ENCODE measurements around the gene NAXD. TPM values are rescaled to one million over a fixed set of nuclear protein-coding genes. Genes with fewer than 3 reads are reported as not detected.

The NAXD gene
- total RNA-seq, 1 donor from 2014 or later = 17.7 TPM

- peaks cover 10% of the 10 kb centered on the region for H3F3A ChIP-seq (ENCODE audit: low read depth)
- H3K4me1 ChIP-seq = peaks cover 19% of the 10 kb centered on the region
- no peak overlapping the region for H3K4me3 Mint-ChIP-seq
- H4K20me1 ChIP-seq (ENCODE audit: low read depth) = peaks cover 1% of the 10 kb centered on the region
- no peak for DNase-seq (ENCODE audit: low spot score)
- no peak overlapping the region for H3K4me3 ChIP-seq
- no peaks in the 10 kb centered on the region for H3K36me3 ChIP-seq
- H3K4me1 Mint-ChIP-seq = peaks cover 19% of the 10 kb centered on the region
- peaks cover 2% of the 10 kb centered on the region for H3K27me3 Mint-ChIP-seq (ENCODE audit: insufficient read depth, low read depth)
- H3K79me2 ChIP-seq (ENCODE audit: low read depth) = no peaks in the 10 kb centered on the region
- no peak for TF ChIP-seq CTCF (IDR thresholded peaks at IDR 0.05)
- TF ChIP-seq EZH2 (IDR thresholded peaks at IDR 0.05) = no peak
- no peak for TF ChIP-seq EZH2phosphoT487 (IDR thresholded peaks at IDR 0.05)
- H3K9ac ChIP-seq = no peak overlapping the region
- H2AFZ ChIP-seq (replicated peaks) = no peak overlapping the region
- H3K27ac ChIP-seq = no peak overlapping the region
- no peak overlapping the region for H3K4me2 ChIP-seq
- no peaks in the 10 kb centered on the region for H3K9me3 ChIP-seq (ENCODE audit: low read depth)
- no peaks in the 10 kb centered on the region for H3K9me3 Mint-ChIP-seq
- H3K27ac Mint-ChIP-seq = no peak overlapping the region
- H3K36me3 Mint-ChIP-seq = peaks cover 16% of the 10 kb centered on the region
- H3K27me3 ChIP-seq = no peaks in the 10 kb centered on the region
Observed at GRCh38 chr13:110649551-110649950, 34.2 kb downstream of the NAXD start.

- peaks cover 10% of the 10 kb centered on the region for H3K4me1 ChIP-seq
- no peak overlapping the region for H3K4me3 ChIP-seq
- Mint-ChIP-seq H3K9me3 (no peaks in the 10 kb centered on the region), H3K4me1 (peaks cover 17% of the 10 kb centered on the region), H3K27me3 (ENCODE audit: insufficient read depth, low read depth) (peaks cover 2% of the 10 kb centered on the region), H3K27ac (no peak overlapping the region), H3K36me3 (peaks cover 19% of the 10 kb centered on the region), H3K4me3 (no peak overlapping the region)
- H4K20me1 ChIP-seq (ENCODE audit: low read depth) = no peaks in the 10 kb centered on the region
- H3K27ac ChIP-seq = no peak overlapping the region
- H3K79me2 ChIP-seq (ENCODE audit: low read depth) = no peaks in the 10 kb centered on the region
- no peak overlapping the region for H2AFZ ChIP-seq (replicated peaks)
- peaks cover 10% of the 10 kb centered on the region for H3F3A ChIP-seq (ENCODE audit: low read depth)
- H3K9me3 ChIP-seq (ENCODE audit: low read depth) = no peaks in the 10 kb centered on the region
- TF ChIP-seq EZH2 (IDR thresholded peaks at IDR 0.05) (no peak), EZH2phosphoT487 (IDR thresholded peaks at IDR 0.05) (no peak), CTCF (IDR thresholded peaks at IDR 0.05) (no peak)
- no peak for DNase-seq (ENCODE audit: low spot score)
- no peak overlapping the region for H3K9ac ChIP-seq
- no peak overlapping the region for H3K4me2 ChIP-seq
- H3K27me3 ChIP-seq = no peaks in the 10 kb centered on the region
- no peaks in the 10 kb centered on the region for H3K36me3 ChIP-seq
Observed at GRCh38 chr13:110650436-110650835, 35.1 kb downstream of the NAXD start.

- H3K79me2 ChIP-seq (ENCODE audit: low read depth) = no peaks in the 10 kb centered on the region
- DNase-seq (ENCODE audit: low spot score) = no peak
- no peak overlapping the region for H3K4me2 ChIP-seq
- no peaks in the 10 kb centered on the region for H3K9me3 Mint-ChIP-seq
- H3K4me1 Mint-ChIP-seq = peaks cover 14% of the 10 kb centered on the region
- H3K27me3 Mint-ChIP-seq (ENCODE audit: insufficient read depth, low read depth) = peaks cover 2% of the 10 kb centered on the region
- no peak overlapping the region for H3K27ac Mint-ChIP-seq
- peaks cover 25% of the 10 kb centered on the region for H3K36me3 Mint-ChIP-seq
- no peaks in the 10 kb centered on the region for H4K20me1 ChIP-seq (ENCODE audit: low read depth)
- no peak overlapping the region for H3K9ac ChIP-seq
- no peak overlapping the region for H3K4me3 Mint-ChIP-seq
- peaks cover 10% of the 10 kb centered on the region for H3K4me1 ChIP-seq
- no peak for TF ChIP-seq EZH2 (IDR thresholded peaks at IDR 0.05)
- no peak for TF ChIP-seq CTCF (IDR thresholded peaks at IDR 0.05)
- TF ChIP-seq EZH2phosphoT487 (IDR thresholded peaks at IDR 0.05) = no peak
- no peaks in the 10 kb centered on the region for H3K9me3 ChIP-seq (ENCODE audit: low read depth)
- no peaks in the 10 kb centered on the region for H3K27me3 ChIP-seq
- H3F3A ChIP-seq (ENCODE audit: low read depth) = peaks cover 10% of the 10 kb centered on the region
- no peak overlapping the region for H3K27ac ChIP-seq
- no peak overlapping the region for H3K4me3 ChIP-seq
- no peaks in the 10 kb centered on the region for H3K36me3 ChIP-seq
- H2AFZ ChIP-seq (replicated peaks) = no peak overlapping the region
Observed at GRCh38 chr13:110651271-110651670, 35.9 kb downstream of the NAXD start.
